Kidney (tissue), 14 donors: ENCODE results near the gene PGPEP1. TPM values are rescaled to one million over a fixed set of nuclear protein-coding genes. Genes with fewer than 3 reads are reported as not detected.

Experiments used
- DNase-seq, 5 donors: peaks; one replicate each; pipeline ENCODE4 v3.0.0-alpha.2; 2013 to 2020
- FAIRE-seq: peaks from 2 replicates; lab custom pipeline; 2012; peaks lifted over from hg19 to GRCh38; lab: Jason Lieb, UNC
- H3K27ac ChIP-seq, 2 donors: one replicate each; pipeline ENCODE4 v1.7.0; 2013; ENCODE audit warnings: low read depth in 2 of 2, low read length in 2 of 2, inconsistent platforms in 1 of 2
- H3K27me3 ChIP-seq: one replicate; pipeline ENCODE4 v1.7.1; 2013; ENCODE audit warnings: low read length, inconsistent platforms; ENCODE audit not compliant: control insufficient read depth, insufficient read depth
- H3K36me3 ChIP-seq, 3 donors: one replicate each; pipeline versions ENCODE4 v1.7.0 to v1.7.1; 2013; ENCODE audit warnings: low read length in 3 of 3, control low read depth in 1 of 3, inconsistent platforms in 1 of 3; ENCODE audit not compliant: insufficient read depth in 3 of 3, control insufficient read depth in 2 of 3
- H3K4me1 ChIP-seq, 3 donors: one replicate each; pipeline versions ENCODE4 v1.7.0 to v1.7.1; 2013; ENCODE audit warnings: low read length in 3 of 3, inconsistent platforms in 1 of 3, low read depth in 1 of 3; ENCODE audit not compliant: control insufficient read depth in 2 of 3, insufficient read depth in 2 of 3
- H3K4me3 ChIP-seq, 3 donors: one replicate each; pipeline versions ENCODE4 v1.7.0 to v1.8.1; 2013; ENCODE audit warnings: low read length in 3 of 3, control low read depth in 1 of 3, inconsistent platforms in 1 of 3
- H3K9ac ChIP-seq, 3 donors: one replicate each; pipeline versions ENCODE4 v1.7.0 to v1.7.1; 2013; ENCODE audit warnings: low read length in 3 of 3, control low read depth in 1 of 3, inconsistent platforms in 1 of 3
- H3K9me3 ChIP-seq, 3 donors: one replicate each; pipeline versions ENCODE4 v1.7.0 to v1.7.1; 2013; ENCODE audit warnings: low read length in 3 of 3, control low read depth in 1 of 3, inconsistent platforms in 1 of 3; ENCODE audit not compliant: control insufficient read depth in 2 of 3, insufficient read depth in 1 of 3
- intact Hi-C: fragments of 100-400 bp; cut with DNase I; formaldehyde crosslinking; loops from one replicate; pipeline ENCODE4 v1.11.1; 2022
- polyA plus RNA-seq: library from polyadenylated mRNA; stranded (reverse); fragments of 350-450 nt; fragmentation: Illumina TruSeq; extraction: RNeasy Lipid Tissue Mini Kit (QIAGEN cat#74804); gene quantifications from one replicate; pipeline ENCODE4 v1.2.3, GENCODE V29; 2014; ENCODE audit warnings: low read depth, low replicate concordance; ENCODE audit not compliant: insufficient read depth
- total RNA-seq: library from RNA; stranded (reverse); fragmentation: NEBNext Ultra II Directional; extraction: Animal tissue kit (Norgen Biotek cat#: 25700); gene quantifications from one replicate; pipeline ENCODE4 v1.2.1, GENCODE V29; 2021
- TF ChIP-seq, protein P1 (sequence below): IDR thresholded peaks from 3 replicates; pipeline ENCODE4 v1.5.1; 2012; ENCODE audit warnings: mild to moderate bottlenecking, moderate library complexity, borderline replicate concordance; ENCODE audit not compliant: insufficient read depth; ENCODE audit errors: extremely low read depth
- donor health status: control.
- donor health status: control.
- donor health status: control.
- donor health status: control.
- donor health status: control.
- donor health status: DM: yes; HTN: yes; CAD: no.
- donor health status: Normal renal cell carcinoma (clear cell type).

PGPEP1 gene
- total and polyA plus RNA-seq, 2 donors from 2014 or later, result 54.5 to 76.1 TPM

DNA sequence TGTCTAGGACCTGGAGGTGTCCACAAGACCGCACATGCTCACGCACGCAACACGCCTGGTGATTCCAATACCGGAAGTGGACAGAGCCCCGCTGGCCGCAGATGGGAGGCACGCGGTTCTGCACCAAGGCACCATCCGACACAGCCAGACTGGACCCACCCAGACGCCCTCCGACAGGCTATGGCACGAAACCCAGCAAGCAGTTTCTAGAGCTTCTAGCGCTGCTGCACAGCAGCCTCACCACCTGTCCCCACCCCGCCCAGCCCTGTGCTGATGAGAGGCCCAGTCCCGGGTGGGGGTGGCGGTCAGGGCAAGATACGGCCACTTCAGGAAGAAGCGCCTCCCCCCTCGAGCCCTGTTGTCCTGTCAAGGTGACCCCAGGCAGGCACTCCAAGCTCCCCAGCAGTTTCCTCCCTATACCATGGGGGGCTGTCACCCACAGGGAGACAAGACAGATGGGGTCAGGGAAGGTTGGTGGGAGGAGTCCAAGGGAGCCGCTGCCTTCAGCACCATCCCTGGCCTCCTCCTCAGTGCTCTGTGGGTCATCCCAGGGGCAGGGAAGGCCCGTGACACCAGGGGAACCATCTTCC is 28.8 kb upstream of the PGPEP1 start:
- H3K9me3 ChIP-seq, result no peaks in the 10 kb centered on the region
- TF ChIP-seq, protein P1, sequence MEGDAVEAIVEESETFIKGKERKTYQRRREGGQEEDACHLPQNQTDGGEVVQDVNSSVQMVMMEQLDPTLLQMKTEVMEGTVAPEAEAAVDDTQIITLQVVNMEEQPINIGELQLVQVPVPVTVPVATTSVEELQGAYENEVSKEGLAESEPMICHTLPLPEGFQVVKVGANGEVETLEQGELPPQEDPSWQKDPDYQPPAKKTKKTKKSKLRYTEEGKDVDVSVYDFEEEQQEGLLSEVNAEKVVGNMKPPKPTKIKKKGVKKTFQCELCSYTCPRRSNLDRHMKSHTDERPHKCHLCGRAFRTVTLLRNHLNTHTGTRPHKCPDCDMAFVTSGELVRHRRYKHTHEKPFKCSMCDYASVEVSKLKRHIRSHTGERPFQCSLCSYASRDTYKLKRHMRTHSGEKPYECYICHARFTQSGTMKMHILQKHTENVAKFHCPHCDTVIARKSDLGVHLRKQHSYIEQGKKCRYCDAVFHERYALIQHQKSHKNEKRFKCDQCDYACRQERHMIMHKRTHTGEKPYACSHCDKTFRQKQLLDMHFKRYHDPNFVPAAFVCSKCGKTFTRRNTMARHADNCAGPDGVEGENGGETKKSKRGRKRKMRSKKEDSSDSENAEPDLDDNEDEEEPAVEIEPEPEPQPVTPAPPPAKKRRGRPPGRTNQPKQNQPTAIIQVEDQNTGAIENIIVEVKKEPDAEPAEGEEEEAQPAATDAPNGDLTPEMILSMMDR, result no peak
- H3K27ac ChIP-seq, result no peak overlapping the region
- peaks cover 0 to 6% (median 0%) of the 10 kb centered on the region in 3 donors for H3K4me1 ChIP-seq
- FAIRE-seq, result no peak
- no peaks in the 10 kb centered on the region for H3K27me3 ChIP-seq
- no peak overlapping the region for H3K9ac ChIP-seq
- intact Hi-C loops, result no loop called here
- DNase-seq, result no peak
- H3K36me3 ChIP-seq, result peaks cover 0 to 8% (median 3%) of the 10 kb centered on the region in 3 donors
- no peak overlapping the region for H3K4me3 ChIP-seq

DNA sequence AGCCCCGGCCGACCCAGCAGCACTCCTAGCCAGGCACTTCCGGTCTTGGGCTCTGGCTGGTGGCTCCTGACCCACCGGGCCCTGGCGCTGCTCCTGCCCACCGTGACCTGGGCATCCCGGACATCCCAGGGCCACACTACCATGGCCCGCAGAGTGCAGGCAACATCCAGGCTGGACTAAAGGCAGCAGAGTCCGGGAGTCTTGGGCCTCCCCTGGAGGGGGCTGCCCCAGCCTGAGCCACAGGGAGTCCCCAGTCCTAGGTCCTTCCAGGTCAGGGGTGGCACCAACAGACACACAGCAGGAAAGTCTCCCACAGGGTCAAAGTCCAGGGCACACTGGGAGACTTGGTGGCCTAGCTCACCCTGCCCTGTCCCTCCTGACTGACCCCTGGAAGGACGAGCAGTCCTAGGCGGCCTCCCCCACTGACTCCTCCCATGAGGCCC is 28.3 kb upstream of the PGPEP1 start:
- peaks cover 0 to 8% (median 3%) of the 10 kb centered on the region in 3 donors for H3K36me3 ChIP-seq
- FAIRE-seq (no peak), DNase-seq (no peak)
- no peaks in the 10 kb centered on the region for H3K27me3 ChIP-seq
- no peak overlapping the region for H3K9ac ChIP-seq
- peaks cover 0 to 6% (median 0%) of the 10 kb centered on the region in 3 donors for H3K4me1 ChIP-seq
- TF ChIP-seq, protein P1, result no peak
- H3K4me3 ChIP-seq, result no peak overlapping the region
- no peaks in the 10 kb centered on the region for H3K9me3 ChIP-seq
- intact Hi-C loops, result no loop called here
- H3K27ac ChIP-seq, result no peak overlapping the region

DNA sequence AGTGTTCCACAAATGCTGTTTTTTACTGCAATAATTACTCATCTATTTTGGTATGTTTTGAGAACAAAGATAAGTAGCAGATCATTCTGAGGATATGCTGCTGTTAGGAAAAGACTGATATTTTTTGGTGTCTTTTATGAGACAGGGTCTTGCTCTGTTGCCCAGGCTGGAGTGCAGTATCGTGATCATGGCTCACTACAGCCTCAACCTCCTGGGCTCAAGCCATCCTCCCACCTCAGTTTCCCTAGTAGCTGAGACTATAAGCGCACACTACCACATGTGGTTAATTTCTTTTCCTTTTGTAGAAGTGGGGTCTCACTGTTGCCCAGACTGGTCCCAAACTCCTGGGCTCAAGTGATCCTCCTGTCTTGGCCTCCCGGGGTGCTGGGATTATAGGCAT is 27.0 kb upstream of the PGPEP1 start:
- Histone ChIP-seq H3K9ac (no peak overlapping the region), H3K36me3 (peaks cover 0 to 8% (median 3%) of the 10 kb centered on the region in 3 donors), H3K27ac (no peak overlapping the region), H3K4me1 (peaks cover 0 to 15% (median 7%) of the 10 kb centered on the region in 3 donors), H3K9me3 (no peaks in the 10 kb centered on the region), H3K4me3 (no peak overlapping the region), H3K27me3 (no peaks in the 10 kb centered on the region)
- intact Hi-C loops, result no loop called here
- DNase-seq (no peak), FAIRE-seq (no peak)
- TF ChIP-seq, protein P1, result no peak
